ENCODE measurements around the gene HIVEP1.
"Not testable (repeated sequence)": the region's sequence is repeated elsewhere in the genome, so short reads cannot be mapped to it uniquely, and the experiment has no call there.

HIVEP1 gene

DNA sequence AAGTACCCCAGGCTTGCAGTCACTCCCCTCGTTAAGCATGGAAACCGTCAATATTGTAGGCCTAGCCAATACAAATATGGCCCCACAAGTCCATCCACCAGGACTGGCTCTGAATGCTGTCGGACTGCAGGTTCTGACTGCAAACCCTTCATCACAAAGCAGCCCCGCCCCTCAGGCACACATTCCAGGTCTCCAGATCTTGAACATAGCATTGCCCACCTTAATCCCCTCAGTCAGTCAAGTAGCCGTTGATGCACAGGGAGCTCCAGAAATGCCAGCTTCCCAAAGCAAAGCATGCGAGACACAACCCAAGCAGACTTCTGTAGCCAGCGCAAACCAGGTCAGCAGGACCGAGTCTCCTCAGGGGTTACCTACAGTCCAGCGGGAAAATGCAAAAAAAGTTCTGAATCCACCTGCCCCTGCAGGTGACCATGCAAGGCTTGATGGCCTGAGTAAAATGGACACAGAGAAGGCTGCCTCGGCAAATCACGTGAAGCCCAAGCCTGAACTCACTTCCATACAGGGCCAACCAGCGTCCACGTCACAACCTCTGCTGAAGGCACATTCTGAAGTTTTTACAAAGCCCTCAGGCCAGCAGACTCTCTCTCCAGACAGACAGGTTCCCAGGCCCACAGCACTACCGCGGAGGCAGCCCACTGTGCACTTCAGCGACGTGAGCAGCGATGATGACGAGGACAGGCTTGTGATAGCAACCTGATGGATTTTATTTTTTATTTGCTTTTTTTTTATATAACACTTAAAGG is 151.8 kb downstream of the HIVEP1 start:
- DNase-seq = no peak

DNA sequence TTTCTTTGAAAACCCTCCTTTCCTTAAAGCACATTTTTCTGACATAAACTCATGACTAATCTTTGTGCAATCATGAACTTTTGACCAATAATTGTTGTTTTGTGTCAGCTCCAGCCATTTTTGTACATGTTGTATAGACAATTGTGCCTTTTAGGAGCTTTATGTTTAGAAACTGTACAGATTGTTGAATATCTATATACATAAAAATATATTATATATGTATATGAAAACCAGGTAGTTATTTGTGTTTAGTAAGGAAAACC is 152.3 kb downstream of the HIVEP1 start:
- no peak for DNase-seq

DNA sequence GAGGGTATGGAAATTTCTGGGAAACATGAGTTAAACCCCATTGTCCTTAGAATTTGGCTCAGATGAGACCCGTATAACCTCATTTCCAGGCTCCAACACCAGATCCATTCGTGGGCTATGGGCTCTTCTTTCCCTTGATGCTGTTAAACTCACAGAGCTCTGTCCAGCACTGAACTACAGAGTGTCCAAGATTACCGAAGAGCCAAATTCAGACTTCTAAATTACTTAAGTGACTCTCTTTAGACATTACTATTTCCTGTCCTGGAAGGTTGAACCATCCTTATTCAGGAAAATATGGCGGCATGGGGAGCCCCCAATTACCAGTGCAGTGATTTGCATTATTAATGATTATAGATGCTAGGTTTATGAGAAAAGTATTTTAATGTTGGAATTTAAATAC is 153.2 kb downstream of the HIVEP1 start:
- DNase-seq = no peak

DNA sequence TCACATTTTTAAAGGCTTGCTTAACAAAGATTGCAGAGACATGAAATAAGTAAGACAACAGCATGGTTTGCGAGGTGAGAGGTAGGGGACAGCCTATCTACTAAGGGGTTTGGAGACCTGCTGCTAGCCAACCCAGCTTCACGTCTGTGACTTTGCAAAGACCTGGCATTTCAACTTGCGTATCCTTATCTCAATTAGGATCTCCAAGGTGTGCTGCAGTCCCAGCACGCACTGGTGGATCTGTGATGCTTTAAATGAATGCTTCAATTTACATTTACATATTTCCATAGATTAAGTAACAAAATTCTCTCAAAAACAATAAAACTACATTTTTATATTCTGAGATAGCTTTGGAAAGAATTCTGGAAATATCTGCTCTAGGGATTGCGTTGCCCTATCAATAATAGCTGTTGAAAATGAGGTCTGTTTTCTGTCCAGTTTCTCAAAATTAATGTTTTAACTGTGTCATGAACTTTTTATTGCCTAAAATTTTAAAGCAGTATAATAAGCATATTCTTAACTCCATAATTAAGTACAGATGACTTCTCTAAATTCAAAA is 153.7 kb downstream of the HIVEP1 start:
- DNase-seq = no peak

DNA sequence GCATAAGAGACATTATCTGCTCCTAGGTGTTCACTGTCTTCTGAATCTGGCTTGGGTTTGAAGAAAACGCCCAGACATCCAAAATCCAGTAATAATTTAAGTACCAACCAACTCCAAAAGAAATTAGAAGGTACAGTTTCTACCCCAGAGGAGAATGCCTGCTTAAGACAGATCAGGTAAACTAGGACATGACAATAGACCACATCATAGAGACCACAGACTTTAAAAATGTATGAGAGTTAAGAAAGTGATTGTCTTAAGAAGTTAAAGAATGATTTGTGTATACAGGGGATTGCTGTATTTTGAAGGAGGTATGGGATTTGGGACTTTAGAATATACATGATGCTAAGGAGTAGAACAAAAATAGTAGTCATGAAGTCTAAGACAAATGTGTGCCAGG is 157.3 kb downstream of the HIVEP1 start:
- no peak for DNase-seq

DNA sequence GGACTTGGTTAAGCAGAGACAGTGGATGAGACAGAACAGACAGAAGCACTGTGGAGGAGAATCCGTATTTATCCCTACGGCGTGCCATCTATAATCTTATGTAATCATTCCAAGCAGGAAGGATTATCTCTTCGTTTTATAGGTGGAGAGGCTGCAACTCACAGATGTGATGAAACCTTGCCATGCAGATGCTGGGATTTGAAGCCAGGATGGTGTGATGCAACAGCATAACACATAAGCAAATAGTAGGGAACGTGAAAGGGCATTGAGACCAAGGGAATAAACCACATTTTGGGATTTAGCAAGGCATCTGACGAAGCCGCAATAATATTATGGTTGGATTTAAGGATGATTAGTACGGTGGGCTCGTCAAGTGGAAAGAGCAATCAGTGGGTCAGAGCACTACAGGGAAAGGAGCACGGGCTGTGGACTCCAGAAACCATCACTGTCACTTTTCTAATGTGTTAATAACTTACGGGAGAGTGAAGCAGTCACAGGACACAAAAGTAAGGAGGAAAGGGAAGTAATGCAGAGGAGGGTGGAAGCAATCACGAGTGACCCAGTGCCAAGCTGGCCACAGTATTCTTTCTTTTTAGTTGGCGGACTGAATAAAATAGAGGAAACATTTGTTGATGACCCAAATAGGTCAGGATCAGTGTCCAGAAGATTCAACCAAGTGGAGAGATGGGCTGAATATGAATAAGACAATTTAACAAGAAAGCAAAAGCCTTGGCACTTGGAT is 158.4 kb downstream of the HIVEP1 start:
- DNase-seq = no peak

DNA sequence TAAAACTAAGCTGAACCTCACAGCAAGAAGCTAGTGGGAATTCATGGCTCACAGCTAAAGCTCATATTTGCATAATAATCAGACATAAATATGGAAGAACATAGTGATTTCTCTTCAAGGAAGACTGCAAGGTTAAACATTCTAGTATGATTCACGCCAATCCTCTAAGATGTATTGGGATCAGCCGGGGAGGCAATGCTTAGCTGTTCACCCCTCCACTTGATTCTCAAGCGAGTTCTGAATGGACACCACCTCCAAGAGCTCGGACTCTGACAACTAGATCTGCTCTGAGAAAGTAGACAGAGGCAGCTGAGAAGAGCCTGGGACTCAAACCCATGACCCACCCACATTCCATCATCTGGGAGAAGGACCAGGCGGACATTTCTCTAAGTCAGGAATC is 159.6 kb downstream of the HIVEP1 start:
- no peak for DNase-seq

DNA sequence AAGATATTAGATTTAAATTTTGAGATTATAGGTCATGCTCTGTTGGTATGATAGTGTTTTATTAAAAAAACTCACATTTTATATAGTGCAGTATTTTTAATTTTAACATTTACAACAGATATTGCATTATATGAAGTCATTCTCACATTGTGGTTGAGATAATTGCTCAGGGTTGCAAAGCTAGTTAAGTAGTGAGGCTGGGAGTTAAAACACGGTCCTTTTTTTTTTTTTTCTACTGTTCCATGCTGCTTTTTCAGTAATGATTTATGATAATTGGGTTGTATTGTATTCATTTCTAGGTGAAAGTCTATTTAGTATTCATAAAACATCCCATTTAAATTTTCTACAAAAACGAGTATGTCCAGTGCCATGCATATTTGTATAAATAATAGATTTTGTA is 160.5 kb downstream of the HIVEP1 start:
- no peak for DNase-seq

DNA sequence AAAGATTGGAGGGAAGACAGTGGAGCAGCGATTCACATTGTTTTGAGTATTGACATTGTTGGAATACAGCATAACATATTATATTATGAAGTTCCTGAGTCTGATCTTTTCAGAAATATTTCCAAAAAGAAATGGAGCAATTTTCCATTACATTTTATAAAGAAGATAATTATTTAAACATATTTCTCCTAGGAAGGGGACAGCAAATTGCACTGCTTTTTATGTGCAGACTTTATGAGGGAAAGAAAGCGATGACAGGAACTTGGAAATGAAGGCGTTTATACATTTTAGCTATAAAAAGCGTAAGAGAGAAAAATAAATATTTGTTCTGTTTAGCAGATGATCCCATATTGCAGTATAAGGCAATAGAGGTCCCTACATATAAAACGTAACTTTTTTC is 161.1 kb downstream of the HIVEP1 start:
- no peak for DNase-seq

DNA sequence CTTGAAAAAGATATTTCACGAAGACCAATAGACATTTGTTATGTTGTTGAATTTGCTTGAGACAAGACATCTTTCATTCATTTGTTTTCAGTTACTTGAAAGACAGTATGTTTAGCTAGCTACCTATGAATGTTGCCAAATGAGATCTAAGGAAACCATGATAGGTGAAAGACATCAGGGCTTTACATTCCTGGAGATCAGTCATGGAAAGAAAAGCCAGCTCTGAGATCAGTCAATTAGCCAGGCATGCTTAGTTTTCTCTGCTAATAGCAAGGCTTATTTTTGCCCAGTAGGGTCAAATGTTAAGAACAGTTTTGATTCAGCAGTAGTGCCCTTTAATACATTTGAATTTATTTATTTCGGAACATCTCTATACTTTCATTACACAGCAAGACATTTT is 161.5 kb downstream of the HIVEP1 start:
- no peak for DNase-seq

DNA sequence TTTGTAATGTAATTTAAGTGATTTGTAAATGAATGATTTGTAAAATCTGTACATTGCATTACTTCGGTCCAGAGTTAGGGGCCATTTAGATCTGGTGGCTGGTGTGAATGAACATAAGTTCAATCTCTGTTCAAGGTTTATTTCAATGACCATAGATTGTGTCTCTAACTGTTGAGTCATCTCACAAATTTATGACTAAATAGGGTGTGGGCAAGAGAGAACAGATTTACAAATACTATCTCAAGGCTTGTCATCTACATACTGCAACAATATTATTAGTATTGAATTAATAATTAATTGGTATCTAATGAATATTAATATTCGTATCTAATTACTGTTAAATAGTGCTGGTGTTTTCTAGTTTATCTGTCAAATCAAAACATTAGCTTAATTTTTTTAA is 162.8 kb downstream of the HIVEP1 start:
- DNase-seq = no peak

DNA sequence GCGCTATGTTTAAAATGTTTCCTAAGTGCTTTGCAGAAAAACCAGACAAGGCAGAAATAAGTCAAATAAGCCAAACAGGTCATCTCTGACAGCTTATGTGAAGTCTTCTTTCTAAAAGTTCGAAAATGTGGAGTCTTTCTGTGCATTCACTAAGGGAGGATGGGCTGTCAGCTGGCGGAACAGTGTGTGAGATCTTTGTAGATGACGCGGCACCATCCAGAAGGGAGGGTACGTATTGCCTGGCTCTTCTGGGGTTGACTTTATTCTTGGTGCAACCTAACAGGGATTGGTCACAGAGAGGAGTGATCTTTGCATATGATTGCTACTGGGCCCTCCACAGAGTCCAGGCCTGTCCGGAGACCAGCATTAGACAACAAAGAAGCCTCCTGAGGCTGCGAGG is 163.5 kb downstream of the HIVEP1 start:
- DNase-seq = no peak

DNA sequence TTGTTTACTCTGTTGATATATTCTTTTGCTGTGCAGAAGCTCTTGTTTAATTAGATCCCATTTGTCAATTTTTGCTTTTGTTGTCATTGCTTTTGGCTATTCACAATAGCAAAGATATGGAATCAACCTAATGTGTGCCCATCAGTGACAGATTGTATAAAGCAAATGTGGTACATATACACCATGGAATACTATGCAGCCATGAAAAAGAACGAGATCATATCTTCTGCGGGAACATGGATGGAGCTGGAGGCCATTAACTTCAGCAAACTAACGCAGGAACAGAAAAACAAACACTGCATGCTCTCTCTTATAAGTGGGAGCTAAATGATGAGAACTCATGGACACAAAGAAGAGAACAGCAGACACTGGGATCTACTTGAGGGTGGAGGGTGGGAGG is 164.7 kb downstream of the HIVEP1 start:
- DNase-seq = not testable (repeated sequence)

DNA sequence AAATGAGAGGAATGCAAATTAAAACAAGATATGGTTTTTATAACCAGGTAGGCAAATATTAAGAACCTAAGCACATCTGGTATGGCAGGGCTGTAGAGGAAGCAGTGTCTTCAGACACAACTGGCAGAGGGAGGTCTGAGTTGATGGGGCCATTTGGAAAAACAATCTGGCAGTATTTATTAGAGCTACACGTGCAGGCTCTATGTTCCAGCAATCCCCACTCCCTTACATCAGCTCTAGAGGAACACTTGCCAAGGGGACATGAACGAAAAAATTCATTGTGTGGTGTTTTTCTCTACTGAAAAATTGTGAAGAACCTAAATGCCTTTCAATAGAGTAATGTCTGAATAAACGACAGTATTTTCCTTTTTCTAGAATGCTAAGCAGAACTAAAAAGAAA is 166.4 kb downstream of the HIVEP1 start:
- DNase-seq = no peak

DNA sequence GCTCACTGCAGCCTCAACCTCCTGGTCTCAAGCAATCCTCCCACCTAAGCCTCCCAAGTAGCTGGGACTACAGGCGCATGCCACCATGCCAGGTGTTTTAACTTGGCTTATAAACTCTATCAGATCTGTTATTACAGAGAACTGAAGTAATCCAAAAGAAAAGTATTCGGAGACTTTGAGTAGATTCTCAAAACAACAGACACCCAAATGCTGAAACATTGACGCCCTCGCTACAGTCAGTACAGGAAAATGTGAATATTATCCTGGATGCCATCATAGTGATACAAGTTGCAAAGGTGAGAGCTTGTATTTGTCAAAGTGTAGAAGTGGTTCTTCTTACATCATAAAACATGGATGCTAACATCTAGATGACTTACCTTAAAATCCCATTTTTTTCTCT is 169.4 kb downstream of the HIVEP1 start:
- DNase-seq = no peak

DNA sequence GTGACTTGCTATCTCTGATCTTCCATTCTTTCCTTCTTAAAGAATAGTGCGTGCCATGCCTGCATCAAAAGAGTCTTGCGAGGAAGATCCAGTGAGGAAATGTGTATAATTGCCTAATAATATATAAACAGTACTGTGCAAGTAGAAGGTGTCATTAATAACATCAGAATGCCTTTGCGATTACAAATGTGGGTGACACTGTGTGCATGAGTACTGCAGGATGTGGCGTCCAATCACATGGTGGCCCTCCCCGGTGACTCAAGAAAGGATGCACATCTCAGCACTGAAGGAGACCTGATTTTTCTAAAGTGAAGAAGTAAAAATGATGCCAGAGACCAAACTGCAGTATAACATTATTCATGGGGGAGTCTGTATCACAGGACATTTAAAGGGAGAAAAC is 170.6 kb downstream of the HIVEP1 start:
- DNase-seq = no peak

DNA sequence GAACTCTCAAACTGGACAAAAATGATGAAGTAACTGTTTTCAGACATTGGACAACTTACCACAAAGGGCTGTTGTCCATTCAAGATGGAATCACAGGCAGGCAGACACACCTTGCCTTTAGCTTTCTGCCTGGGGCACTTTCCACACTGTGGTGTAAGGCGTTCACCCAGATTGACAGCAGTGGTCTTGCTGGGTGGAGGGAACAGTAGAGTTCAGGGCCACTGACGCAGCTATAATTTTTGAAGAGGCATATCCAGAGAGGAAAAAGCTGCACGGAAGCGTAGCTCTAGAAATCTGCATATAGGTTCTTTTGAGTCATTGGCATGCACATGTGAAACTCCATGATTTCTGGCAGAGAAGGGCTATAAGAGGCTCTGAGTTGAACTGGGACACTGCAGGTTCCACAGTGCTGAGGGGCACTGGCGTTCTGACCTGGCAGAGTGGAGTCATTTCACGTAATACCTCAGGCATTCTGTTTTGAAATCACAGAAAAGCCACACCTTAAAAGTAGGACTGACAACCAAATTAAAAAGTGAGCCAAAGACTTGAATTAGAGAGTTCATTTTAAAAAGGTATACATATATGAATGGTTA is 173.1 kb downstream of the HIVEP1 start:
- no peak for DNase-seq

DNA sequence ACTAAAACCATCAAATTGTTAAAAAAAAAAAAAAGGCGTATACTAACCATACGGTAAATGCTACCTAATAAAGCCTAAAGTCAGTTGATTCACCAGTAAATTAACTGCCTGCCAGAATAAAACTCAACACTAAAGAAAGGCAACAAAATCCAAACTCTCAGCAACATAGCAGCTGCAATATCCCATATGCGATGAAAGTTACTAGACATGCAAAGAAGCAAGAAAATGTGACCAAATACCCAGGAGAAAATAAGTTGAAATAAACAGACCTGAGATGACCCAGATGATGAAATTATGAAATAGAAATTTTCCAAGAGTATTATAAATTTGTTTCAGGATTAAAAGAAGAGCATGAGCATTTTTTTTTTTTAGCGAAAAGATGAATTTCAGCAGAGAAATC is 174.4 kb downstream of the HIVEP1 start:
- no peak for DNase-seq

DNA sequence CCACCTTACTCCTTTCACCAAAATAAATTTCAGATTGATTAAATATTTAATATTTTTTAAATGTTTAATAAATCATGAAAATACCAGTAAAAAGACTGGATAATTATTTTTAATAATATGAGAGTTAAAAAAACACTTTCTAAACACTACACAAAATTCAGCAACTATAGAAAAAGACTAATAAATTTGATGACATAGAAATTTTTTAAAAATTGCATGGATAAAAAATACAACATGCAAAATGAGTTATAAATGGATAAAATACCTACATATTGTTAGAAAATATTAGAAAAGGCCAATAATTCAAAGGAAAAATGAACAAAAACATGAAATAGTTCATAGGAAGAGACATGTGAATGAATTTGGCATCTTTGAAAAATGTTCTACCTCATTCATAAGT is 177.0 kb downstream of the HIVEP1 start:
- DNase-seq = no peak

DNA sequence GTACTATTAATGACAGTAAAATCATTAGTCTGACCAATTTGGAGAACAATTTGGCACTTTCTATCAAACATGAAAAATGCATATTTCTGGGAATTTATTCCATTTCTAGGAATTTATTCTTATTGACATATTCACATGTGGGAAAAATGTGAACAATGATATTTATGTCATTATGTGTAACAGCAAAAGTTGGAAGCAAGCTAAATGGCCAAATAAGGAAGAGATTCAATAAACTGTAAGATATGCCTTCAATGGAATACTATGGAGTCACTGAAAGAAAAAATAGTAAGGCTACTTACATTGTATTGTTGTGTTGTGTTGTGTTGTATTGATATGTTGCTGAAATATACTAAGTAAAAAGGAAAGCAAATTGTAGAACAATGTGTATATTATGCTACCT is 177.5 kb downstream of the HIVEP1 start:
- no peak for DNase-seq

DNA sequence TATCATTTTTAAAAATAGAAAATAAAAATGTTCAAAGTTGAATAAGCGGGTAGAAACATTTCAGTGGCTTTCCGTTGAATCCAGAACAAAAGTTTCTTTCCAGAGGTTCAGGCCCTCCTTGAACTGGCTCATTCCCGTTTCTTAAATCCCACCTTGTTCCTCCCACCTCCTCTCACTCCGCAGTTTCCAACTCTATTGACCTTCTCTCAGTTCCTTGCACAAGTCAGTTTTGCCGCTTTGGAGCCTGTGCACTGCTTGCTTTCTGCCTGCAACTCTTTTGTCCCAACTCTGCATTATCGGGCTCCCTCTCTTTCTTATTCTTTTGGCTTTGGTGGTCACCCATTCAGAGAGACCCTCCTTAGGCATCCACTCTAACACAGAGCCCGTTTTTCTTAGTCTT is 178.1 kb downstream of the HIVEP1 start:
- DNase-seq = no peak

DNA sequence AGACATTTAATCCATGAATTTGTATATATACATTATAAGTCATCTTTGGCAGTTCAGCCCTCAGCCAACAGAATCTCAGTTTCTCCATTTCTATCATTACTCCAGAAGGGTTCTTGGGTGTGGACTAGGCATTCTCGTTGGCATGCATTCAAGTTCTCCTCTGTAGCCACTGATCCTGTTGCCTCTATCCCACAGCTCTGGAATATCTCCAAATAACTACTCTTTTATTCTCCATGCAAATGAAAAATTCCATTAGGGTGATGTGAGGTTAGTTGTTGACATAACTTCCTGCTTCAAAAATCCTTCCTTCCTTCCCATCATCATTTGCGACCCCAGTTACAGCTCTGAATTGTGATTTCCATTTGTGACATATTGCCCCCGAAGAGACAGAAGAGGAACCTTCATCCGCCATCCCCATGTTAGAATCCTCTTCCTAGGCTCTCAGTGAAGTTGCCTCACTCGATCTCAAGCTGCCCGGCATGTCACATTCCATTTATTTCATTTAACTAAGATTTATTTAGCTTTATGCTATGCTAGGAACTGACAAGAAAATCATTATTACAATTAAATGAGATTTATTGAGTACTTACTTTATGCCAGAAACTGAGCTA is 184.3 kb downstream of the HIVEP1 start:
- DNase-seq = no peak

DNA sequence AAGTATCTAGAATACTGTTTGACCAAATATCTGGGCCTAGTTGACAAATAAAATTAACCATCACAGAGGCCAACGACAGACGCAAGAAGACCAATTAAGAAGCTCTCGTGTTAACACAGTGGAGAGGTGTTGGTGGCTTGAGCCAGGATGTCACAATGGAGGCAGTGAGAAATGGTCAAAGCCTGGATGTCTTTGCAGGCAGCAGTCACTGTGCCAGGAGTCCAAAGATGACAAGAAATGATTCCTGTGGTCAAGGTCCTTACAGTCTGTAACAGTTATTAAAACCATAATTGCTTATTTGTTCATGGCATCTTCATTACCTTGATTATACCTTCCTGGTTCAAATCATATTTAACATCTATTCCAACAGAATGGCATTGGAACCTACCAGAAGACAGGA is 186.7 kb downstream of the HIVEP1 start:
- DNase-seq = no peak

DNA sequence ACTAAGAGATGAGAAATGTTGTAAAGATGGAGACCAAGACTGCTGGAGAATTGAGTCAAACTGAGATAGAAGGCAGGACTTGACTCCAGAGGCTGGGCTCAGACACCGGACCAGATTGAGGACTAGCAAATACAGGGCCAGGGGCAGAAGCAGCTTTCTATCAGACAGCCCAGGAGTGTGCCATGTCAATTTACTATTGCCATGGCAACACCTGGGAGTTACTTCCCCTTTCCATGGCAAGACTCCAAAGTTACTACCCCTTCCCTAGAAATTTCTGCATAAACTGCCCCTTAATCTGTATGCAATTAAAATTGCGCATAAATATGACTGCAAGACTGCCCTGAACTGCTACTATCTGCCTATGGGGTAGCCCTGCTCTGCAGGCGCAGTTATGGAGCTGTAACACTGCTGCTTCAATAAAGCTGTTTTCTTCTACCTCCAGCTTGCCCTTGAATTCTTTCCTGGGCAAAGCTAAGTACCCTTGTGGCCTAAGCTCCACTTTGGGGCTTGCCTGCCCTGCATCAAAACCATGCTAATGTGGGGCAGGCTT is 188.0 kb downstream of the HIVEP1 start:
- no peak for DNase-seq

All from NCI-H526 treated with DMSO at 0.1 percent for 48 hours (cell line).